GM18858 (cell line): ENCODE results near the gene TXNIP.
"Not testable (repeated sequence)": the region's sequence is repeated elsewhere in the genome, so short reads cannot be mapped to it uniquely, and the experiment has no call there.

ENCODE experiments used
- ATAC-seq: cut with Tn5 transposase; IDR thresholded peaks from one replicate; pipeline ENCODE4 v1.9.1; 2021; ENCODE audit not compliant: unreplicated experiment

Gene TXNIP

GRCh38 chr1:145996433-145997015, at the start of gene TXNIP:
Gene TXNIP, minus strand, starts transcription at chr1:145996579. Its CDS starts 313 bp downstream, at chr1:145996266.
- ATAC-seq: peak; percentile 59

- ATAC-seq: no peak
Observed at GRCh38 chr1:146039844-146040194, 43.4 kb upstream of the TXNIP start.

GRCh38 chr1:146036965-146037646, 40.7 kb upstream of the TXNIP start:
- no peak for ATAC-seq

- no peak for ATAC-seq
Observed at GRCh38 chr1:146036241-146036964, 40.0 kb upstream of the TXNIP start.

- no peak for ATAC-seq
Observed at GRCh38 chr1:146035048-146035423, 38.7 kb upstream of the TXNIP start.

- ATAC-seq: no peak
Observed at GRCh38 chr1:146032631-146033219, 36.3 kb upstream of the TXNIP start.

- ATAC-seq: no peak
Observed at GRCh38 chr1:146031476-146031875, 35.1 kb upstream of the TXNIP start.

GRCh38 chr1:146029117-146029516, 32.7 kb upstream of the TXNIP start:
- no peak for ATAC-seq

- not testable (repeated sequence) for ATAC-seq
Observed at GRCh38 chr1:146026650-146027049, 30.3 kb upstream of the TXNIP start.

GRCh38 chr1:146025787-146026495, 29.6 kb upstream of the TXNIP start:
- ATAC-seq: not testable (repeated sequence)

GRCh38 chr1:146022403-146023127, 26.2 kb upstream of the TXNIP start:
- no peak for ATAC-seq

GRCh38 chr1:146021622-146022402, 25.4 kb upstream of the TXNIP start, which contains the start of gene HJV:
Gene HJV, minus strand, starts transcription at chr1:146021735. Its CDS starts 1,504 bp downstream, at chr1:146020231.
- no peak for ATAC-seq

- ATAC-seq: no peak
Observed at GRCh38 chr1:146021050-146021445, 24.7 kb upstream of the TXNIP start.

- ATAC-seq: no peak
Observed at GRCh38 chr1:146020058-146021049, 24.0 kb upstream of the TXNIP start.

GRCh38 chr1:146019231-146020057, 23.1 kb upstream of the TXNIP start:
- no peak for ATAC-seq

- ATAC-seq: no peak
Observed at GRCh38 chr1:146016891-146017290, 20.5 kb upstream of the TXNIP start.

- ATAC-seq: no peak
Observed at GRCh38 chr1:146013559-146013922, 17.2 kb upstream of the TXNIP start.
